ENCODE results near the gene NDRG2.

Gene NDRG2

DNA sequence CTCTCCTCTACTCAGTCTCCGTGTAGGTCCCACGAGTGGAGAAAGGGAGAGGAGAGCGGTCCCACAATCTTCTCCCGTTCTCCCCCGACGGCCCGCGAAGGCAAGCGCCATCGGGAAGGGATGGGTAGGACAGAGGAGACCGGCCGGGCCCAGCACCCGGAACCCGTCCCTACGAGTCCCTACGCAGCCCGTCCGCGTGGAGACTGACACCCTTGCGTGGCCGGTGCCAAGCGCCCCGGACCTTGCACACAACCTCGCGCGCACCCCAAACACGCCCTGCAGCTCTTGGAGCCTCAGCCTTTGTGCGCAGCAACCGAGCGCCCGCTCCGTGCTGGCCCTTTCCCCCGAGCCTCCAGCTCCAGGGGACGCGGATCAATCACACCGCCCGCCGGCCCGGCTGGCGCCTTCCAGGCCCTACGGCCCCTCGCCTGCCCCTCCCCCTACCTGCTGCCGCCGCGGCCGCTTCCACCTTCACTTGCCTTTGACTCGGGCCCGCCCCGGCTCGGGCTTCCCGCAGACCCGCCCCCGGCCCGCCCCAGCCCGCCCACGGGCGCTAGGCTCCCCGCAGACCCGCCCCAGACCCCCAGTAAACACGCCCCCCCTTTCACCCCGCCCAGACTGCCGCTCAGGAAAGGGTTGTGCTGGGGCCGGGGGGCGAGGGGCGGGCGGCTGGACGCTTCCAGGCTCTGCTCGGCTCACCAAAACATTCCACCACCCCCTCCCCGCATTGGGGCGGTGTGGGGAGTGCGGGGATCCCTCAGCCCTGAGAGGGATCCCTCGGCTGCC, at the start of gene NDRG2:
NDRG2 (minus strand) TSS at position 477 of the 786 bp plus-strand sequence. CDS start 1,746 bp downstream, outside the sequence.
- DNase-seq: peak; percentile 40 to 59

DNA sequence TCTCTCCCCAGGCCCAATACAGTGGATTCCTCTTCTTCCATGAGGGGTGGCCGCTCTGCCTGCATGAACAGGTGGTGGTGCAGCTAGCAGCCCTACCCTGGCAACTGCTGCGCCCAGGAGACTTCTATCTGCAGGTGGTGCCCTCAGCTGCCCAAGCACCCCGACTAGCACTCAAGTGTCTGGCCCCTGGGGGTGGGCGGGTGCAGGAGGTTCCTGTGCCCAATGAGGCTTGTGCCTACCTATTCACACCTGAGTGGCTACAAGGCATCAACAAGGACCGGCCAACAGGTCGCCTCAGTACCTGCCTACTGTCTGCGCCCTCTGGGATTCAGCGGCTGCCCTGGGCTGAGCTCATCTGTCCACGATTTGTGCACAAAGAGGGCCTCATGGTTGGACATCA, 49.1 kb upstream of the NDRG2 start:
- DNase-seq: no peak

DNA sequence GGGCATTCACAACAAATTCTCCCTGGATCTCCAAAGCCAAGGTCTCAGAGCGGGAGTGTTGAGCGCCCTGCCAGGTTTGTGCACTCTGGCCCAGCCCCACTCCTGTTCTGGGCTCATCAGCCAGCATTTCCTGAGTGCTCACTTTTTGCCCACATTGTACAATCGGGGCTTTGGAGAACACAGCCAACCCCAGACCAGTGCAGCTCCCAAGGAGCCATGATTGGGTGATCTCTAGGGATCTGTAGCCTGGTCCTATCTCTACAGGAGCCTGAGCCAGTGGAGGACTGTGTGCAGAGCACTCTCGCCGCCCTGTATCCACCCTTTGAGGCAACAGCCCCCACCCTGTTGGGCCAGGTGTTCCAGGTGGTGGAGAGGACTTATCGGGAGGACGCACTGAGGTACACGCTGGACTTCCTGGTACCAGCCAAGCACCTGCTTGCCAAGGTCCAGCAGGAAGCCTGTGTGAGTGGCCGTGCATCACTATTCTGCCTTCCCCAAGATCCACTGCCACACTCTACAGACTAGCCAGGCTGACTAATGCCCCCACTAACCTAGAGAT, 48.0 kb upstream of the NDRG2 start:
- DNase-seq: no peak

GRCh38 chr14:21072031-21072473, 47.2 kb upstream of the NDRG2 start:
- no peak for DNase-seq

DNA sequence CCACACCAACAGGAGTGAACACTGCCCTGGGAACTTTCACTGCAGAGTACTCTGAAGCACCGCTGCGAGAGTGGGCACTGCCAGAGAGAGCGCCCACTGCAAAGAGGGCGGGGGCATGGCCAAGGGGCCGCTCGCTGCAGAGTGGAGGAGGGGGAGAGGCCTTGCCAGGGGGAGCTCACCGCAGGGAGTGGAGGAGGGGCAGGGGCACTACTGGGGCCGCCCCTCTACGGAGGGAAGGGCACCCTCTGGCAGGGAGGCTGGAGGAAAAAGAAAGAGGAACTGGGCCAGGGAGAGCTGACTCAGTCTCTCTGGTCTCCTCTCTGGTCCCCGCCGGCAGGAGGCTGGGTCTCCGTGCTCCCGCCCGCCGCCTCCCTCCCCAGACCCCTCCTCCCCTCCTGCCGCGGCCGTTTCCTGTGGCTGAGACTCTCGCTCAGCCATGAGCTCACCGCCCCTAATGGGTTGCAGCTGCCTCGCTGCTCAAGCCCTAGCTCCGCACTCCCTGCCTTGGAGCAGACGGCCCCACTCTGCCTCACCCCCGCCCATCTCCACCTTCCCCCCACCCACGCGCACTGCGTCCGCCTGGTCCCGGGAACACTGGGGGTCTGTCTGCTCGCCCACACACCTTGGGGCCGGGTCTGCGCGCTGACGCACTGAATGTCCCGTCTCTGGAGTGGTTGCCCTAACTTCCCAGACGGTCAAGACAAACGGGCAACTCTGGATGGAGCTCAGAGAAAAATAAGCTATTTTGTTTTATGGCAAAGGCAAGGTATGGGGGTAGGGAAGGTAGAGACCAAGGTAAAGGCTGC, 46.6 kb upstream of the NDRG2 start:
- DNase-seq: peak in 1 of 2 donors; percentile 40

DNA sequence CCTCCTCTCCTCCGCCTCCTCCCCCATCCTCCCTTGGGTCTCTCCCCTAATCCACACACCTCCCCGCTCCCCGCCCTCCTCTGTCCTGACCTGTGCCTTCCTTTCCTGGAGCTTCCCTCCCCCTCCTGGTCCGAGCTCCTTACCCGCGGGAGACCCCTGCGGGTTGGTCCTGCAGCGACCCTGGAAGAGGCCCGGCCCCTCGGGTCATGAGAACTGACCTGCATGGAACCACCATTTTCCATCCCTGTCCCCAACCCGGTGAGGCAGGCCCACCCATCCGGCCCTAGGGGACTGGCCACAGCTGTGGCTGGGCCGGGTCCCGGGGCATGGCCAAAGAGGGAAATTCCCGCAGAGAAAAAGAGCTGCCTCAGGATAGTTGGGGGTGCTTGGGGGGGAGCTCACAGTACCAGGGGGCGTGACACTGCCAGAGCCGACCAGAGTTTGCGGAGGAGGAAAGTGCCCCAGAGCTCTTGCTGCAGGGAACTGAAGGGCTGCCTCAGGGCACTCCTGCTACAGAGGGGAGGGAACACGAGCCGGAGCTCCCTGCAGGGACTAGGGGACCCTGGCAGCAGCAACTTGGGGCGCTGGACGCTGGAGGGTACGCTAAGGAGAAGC, 45.9 kb upstream of the NDRG2 start:
- no peak for DNase-seq

DNA sequence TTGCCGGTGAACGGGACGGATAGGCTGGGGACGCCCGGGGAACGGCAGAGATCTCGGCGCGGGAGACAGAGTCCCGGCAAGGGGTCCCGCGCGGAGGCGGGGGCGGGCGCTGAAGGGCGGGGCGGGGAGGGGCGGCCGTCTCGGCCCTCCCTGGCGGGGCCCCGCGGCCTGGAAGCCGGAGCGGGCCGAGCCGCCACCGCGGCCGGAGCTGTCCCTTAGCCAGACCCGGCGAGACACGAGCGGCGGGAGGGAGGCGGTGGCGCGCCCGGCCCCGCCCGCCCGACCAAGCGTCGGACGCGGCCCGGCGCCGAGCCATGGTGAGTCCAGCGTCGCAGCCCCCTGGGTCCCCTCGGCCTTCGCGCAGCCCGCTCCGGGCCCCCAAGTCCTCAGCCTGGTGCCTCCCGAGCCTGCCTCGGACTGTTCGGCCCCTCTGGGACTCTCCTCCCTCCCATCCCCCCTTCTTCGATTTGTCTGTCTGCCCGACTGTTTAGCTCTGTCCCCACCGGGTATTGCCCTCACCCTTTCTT, 45.3 kb upstream of the NDRG2 start, which contains the start of gene ARHGEF40:
ARHGEF40 (plus strand) TSS at position 222 of the 527 bp plus-strand sequence; CDS start at position 315, 93 bp downstream.
- no peak for DNase-seq

- DNase-seq: no peak
Observed at GRCh38 chr14:21069388-21070082, 44.7 kb upstream of the NDRG2 start.

- DNase-seq: no peak
Observed at GRCh38 chr14:21068521-21069387, 43.9 kb upstream of the NDRG2 start.

DNA sequence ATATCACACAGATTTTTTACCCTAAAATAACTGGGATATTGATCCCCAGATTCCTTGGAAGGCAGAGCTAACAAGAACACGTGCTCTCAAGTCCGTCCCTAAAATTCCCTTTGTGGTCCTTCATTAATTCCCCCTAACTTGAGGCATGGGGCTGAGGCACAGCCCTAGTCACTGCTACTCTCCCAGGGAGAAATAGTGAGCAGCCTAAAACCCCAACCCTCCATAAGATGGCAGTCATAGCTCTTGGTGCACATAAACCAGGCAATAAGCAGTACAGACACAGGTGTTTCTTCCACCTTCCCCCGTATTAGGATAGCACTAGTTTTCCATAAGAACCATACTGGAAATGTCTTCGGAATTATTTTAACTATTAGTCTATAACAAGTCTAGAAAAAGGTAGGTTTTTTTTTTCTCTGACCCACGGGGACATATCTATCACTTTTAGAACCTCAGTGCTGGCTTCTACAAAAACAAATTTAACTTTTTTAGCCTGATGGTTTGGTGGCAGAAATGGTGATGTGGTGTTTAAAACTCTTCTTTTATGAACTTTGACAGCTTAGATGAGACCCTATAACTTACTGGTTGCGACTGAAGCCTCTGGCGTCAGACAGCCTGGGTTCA, 42.1 kb upstream of the NDRG2 start:
- no peak for DNase-seq

- DNase-seq: no peak
Observed at GRCh38 chr14:21063479-21063878, 38.6 kb upstream of the NDRG2 start.

GRCh38 chr14:21061347-21061668, 36.4 kb upstream of the NDRG2 start:
- no peak for DNase-seq

- no peak for DNase-seq
Observed at GRCh38 chr14:21060614-21061346, 35.9 kb upstream of the NDRG2 start.

DNA sequence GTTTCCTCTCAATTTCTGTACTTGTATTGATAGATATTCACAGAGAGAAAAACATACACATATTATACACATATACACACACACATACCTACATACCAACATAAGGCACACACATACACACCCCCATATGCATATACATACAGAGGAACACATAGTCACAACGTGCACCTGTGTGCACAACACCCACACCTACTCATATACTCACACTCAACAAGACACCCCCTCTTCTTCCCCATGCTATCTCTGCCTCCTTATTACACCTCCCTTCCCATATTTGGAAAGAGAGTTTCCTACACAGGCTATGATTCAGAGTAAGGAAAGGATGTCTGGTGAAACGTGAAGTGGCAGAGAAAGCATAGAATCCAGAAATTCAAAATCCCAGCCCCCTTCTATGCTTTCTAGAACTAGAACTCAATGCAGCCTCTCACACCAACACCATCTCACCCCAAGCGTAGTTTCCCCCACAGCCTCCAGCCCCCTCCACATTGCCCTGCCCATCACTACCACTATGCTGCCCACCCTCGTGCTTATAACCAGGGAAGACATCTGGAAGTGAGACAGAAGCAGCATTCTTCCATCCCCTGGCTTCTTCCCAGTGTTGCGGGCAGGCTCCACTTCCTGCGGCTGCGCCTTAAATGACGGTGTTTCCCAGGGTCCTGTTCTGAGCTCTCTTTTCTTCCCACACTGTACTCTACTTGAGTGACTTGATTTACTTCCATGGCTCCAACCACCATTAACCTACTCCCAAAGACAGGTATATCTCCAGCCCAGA, 35.2 kb upstream of the NDRG2 start:
- DNase-seq: no peak

- no peak for DNase-seq
Observed at GRCh38 chr14:21058903-21059302, 34.0 kb upstream of the NDRG2 start.

- DNase-seq: no peak
Observed at GRCh38 chr14:21057803-21058675, 33.2 kb upstream of the NDRG2 start, which contains the start of gene RNASE8. RNASE8 (plus strand) TSS chr14:21057822; CDS start chr14:21057893, 71 bp downstream.

- DNase-seq: no peak
Observed at GRCh38 chr14:21056520-21057163, 31.8 kb upstream of the NDRG2 start.
